Thyroid gland (tissue), 4 donors: Measurements from ENCODE around the gene CCL20.

ENCODE experiments used
- POLR2A ChIP-seq, 2 donors: fragments of 450-650 bp; IDR thresholded peaks; one replicate each; pipeline ENCODE4 v1.6.1; 2017; ENCODE audit warnings: antibody characterized with exemption in 2 of 2, mild to moderate bottlenecking in 2 of 2, moderate library complexity in 1 of 2
- TF ChIP-seq, protein P1 (sequence below), 6 experiments: fragments of 200-600 bp in 3 of 6; fragments of 450-650 bp in 3 of 6; sonication (generic) in 3 of 6; IDR thresholded peaks; one replicate each; pipeline ENCODE4 v1.5.1; 2016 to 2019; ENCODE audit warnings: antibody characterized with exemption in 6 of 6, mild to moderate bottlenecking in 2 of 6, inconsistent platforms in 1 of 6, moderate library complexity in 1 of 6

DNA sequence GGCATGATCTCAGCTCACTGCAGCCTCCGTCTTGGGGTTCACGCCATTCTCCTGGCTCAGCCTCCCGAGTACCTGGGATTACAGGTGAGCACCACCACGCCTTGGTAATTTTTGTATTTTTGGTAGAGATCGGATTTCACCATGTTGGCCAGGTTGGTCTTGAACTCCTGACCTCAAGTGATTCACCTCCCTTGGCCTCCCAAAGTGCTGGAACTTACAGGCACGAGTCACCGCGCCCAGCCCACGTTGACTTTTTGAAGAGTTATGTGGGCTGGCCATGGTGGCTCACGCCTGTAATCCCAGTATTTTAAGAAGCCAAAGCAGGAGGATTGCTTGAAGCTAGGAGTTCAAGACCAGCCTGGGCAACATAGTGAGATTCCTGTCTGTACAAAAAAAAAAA, 20.8 kb downstream of the CCL20 start:
- TF ChIP-seq, protein P1, sequence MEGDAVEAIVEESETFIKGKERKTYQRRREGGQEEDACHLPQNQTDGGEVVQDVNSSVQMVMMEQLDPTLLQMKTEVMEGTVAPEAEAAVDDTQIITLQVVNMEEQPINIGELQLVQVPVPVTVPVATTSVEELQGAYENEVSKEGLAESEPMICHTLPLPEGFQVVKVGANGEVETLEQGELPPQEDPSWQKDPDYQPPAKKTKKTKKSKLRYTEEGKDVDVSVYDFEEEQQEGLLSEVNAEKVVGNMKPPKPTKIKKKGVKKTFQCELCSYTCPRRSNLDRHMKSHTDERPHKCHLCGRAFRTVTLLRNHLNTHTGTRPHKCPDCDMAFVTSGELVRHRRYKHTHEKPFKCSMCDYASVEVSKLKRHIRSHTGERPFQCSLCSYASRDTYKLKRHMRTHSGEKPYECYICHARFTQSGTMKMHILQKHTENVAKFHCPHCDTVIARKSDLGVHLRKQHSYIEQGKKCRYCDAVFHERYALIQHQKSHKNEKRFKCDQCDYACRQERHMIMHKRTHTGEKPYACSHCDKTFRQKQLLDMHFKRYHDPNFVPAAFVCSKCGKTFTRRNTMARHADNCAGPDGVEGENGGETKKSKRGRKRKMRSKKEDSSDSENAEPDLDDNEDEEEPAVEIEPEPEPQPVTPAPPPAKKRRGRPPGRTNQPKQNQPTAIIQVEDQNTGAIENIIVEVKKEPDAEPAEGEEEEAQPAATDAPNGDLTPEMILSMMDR (IDR thresholded peaks at IDR 0.05): no peak
- no peak for TF ChIP-seq POLR2A (IDR thresholded peaks at IDR 0.05)
